HG02938 (cell line): ENCODE measurements around the gene TBX2.
A peak's percentile ranks its signal among the peaks of the same experiment; 100 is the strongest.

Source experiments
- ATAC-seq: cut with Tn5 transposase; IDR thresholded peaks from one replicate; pipeline ENCODE4 v1.9.1; 2021; ENCODE audit warnings: mild to moderate bottlenecking, moderate library complexity; ENCODE audit not compliant: unreplicated experiment

Gene TBX2

DNA sequence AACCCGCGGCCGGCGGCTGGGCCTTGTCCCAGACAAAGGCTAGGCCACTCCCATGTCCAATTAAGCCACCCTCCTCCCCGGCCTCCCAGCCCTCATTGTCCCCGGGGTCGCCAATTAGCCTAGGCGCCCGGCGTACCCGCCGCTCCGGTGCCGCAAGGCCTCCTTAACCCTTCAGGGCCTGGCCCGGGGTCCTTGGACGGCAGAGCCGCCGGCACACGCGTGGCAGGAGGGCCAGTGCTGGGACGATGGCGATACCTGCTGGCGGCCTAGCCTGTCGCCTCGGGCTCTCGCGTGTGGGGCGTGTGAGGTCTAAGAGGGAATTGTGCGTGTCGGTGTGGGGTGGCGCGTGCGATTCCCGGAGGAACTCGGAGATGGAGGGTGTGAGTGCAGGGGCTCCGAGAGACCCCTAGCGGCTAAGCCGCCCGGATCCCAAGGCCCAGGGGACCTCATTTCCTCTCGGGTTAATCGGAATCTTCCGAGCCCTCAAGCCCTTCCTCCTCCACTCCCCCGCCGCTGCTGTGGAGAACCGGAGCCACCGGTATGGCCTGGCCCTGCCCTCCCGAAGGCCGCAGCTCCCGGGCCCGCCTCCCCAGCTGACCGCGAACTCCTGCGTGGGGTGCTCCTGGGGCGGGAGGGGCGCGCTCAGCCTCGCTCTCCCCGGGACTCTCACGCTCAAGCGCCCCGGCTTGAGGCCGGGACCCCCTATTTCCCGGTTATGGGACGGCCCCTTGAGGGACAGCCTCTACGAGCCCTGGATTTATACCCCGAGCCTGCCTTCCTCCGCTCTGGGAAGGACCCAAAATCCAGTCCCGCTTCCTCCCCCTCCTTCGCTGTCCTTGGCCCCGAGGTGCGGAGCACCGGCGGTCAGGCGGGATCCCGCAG, 11.9 kb downstream of the TBX2 start:
- ATAC-seq, result no peak

GRCh38 chr17:61412143-61412859, 12.7 kb downstream of the TBX2 start:
- peak; percentile 70 for ATAC-seq

DNA sequence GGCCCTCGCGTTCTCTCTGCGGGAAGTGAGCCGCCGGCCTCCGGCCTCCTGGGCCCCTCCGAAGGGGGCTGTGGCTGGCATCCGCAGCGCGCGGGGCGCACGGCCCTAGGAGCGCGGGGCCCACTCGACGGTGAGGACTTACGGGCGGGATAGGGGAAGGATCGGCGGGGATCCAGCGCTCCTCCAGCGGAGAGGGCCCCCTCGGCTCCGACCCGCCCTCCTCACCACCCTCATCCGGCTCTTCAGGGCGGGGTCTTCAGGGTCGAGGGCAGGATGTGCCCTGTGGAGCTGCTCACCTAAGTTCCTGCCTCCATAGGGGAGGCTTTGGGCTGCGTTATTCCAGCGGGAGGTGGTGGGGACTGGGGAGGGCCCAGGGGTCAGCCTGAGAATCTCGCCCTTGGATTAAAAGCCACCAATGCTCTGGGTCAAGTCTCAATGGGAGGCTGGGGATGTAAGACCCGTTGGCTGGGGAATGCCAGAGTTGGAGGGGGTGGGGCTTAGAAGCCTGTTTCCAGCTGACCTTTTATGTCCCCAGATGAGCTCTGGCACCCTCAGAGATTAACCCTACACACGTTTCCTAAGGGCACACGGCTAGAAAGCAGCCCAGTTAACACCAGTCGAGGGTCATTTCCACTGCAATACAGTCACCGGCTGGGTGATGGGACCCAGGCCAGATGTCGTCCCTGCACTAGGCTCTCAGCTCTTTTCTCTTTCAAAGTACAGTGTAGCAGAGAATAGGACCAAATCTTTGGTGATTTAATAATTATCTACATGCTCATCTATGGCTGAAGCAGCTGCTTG, 13.4 kb downstream of the TBX2 start:
- ATAC-seq, result no peak

GRCh38 chr17:61413661-61414126, 14.1 kb downstream of the TBX2 start:
- ATAC-seq, result no peak

DNA sequence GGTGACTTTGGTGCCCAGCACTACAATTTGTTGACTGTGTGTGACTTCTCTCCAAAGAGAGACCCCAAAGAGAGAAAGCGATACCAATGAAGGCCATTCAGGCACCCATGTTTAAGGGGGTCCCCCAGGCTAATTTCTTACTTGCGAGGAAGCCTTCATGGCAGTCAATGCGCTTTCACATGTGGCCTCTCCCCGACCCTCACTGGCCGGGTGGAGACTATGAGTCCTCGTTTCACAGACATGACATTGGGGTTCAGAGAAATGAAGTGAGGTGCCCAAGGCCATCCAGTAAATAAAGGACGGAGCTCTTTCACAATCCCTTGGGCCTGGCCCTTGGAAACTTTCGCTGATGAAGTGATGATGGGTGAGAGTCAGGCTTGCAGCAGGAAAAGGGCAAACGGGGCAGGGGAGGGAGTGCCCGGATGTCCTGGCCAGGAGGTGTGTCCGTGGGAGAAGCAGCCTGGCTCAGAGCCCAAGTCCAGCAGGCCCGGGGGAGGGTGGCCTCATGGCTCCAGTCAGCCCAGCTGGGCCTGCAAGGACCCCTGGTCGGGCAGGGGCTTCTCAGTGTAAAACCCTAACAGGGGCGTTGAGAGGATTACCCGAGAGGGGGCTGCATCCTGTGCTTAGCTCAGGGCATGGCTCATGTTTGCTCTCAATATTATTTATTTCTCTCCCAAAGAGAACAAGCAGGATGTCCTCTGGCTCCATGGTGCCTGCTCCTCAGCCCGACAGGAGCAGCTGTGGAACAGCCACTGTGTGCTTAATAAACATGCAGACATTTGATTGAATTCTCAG, 14.7 kb downstream of the TBX2 start:
- ATAC-seq, result no peak

DNA sequence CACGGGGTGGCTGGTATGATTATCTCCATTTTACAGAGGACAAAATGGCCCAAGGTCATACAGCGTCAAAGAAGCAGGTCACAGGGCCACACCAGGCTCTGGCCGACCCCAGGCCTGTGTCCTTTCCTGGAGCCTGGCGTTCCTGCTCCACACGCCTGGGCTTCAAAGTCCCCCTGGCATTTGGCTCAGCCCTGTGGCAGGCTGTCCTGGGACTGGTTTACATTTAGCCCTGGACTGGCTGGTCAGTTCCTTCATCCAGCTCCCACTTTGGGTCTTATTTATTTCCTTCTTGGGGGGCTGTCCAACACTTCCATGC, 15.3 kb downstream of the TBX2 start:
- no peak for ATAC-seq

- no peak for ATAC-seq
These were observed 15.9 kb downstream of the TBX2 start for GRCh38 chr17:61415374-61416210.

DNA sequence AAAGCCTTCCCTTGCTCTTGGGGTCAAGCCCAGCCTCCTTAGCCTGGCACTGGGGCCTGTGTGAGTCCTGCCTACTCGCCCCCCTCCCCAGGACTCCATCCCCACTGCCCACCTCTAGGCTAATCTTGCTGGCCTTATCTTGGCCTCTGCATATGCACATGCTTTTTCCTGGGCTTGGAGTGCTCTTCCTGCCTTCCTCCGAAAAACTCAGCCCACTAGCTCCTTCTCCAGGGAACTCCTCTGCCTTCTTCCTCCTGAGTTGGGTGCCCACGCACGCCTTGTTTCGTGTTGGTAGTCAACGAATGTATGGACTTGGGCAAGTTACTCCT, 16.5 kb downstream of the TBX2 start:
- ATAC-seq, result no peak

DNA sequence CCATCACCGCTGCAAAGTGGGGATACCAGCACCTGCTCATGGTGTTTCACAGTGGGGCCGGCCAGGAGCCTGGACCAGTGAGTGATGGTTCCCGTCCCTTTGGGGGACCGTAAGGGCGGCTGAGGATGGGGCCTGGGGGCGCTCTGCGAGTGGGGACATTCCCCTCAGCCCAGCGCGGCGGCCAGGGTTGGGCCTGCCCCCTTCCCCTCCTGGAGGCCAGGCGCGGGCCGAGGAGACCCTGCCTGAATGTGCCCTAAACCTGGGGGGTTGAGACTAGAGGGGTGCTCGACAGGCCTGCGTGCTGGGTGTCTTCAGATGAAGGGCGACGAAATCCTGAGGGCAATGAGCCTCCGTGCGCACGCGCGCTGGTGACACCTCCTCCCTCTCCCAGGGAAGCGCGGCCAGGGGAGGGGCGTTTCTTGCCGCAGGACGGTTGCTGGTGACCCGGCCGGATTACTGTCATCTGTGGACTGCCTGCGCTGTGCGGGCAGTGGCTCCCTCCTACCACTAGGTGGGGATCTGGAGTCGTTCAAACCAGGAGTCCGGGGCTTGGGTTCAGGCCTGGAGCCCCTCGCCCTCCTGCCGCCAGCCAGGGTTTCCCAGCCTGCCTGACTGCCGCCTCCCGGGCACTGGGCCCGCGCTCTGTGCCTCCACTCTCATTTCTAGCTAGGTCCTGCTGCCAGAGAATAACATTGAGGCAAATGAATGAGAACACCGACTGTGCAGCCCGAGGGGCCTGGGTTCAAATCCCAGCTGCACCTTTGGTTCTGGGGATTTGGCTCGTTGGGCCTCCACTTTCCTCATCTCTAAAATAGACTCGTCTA, 17.1 kb downstream of the TBX2 start:
- ATAC-seq, result no peak

DNA sequence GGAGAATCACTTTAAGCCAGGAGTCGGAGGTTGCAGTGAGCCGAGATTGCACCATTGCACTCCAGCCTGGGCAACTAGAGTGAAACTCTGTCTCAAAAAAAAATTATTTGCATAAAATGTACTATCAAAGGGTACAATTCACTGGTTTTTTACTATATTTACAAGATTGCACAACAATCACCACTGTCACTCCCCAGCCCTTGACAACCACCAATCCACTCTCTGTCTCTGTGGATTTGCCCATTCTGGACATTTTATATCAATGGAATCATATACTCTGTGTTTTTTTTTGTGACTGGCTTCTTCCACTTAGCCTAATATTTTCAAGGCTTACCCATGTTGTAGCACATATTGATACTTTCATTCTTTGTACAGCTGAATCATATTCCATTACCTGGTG, 18.8 kb downstream of the TBX2 start:
- no peak for ATAC-seq

DNA sequence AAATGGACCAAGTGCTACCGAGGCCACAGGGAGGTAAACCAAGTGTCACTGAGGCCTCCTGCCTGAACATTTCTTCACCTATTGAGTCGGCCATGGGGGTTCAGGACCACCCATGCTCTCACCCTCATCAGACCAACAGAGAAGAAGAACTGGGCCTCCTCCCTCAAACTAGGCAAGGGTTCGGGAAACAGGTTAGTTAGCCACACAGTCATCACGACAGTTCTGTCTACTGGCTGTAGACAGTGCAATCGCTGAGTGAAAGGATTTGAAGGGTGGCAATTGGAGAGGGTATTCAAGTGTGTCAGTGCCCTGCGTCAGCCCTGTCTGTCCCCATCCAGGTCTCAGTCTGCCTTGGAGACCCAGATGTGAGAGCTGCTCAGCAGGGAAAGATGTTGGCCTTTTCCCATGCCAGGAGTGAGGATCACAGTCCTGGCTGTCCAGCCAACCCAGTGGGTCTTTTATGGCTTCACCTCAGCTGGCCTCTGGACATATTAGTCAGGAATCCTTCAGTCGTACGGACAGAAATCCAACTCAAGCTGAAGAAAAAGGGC, 19.9 kb downstream of the TBX2 start:
- ATAC-seq, result no peak

- no peak for ATAC-seq
These were observed 20.4 kb downstream of the TBX2 start for GRCh38 chr17:61420052-61420451.

DNA sequence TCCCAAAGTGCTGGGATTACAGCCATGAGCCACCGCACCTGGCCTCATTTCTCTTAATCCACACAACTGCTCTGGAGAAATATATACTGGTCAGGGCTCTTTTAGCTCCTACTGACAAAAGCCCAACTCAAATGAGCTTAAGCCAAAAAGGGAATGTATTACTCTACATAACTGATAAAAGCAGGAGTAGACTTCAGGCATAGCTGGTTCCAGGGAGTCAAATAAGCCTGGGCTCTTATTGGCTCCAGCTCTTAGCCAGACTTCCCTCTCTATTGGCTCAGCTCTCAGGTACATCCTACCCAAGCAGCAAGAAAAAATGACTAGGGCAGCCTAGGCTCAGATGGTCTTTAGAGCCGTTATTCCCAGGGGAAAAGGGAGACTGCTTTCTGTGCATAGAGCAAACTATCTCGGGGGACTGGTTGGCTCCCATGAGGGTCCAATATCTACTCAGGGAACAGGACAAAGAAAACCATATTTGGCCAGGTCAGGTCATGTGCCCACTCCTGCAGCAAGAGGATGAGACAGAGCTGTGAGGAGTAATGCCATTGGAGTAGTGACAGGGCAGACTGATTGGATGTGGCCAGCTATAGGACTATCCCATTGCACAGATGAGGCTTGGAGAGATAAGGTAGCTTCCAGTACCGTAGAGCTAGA, 21.2 kb downstream of the TBX2 start:
- no peak for ATAC-seq

GRCh38 chr17:61421460-61421859, 21.8 kb downstream of the TBX2 start:
- no peak for ATAC-seq

- ATAC-seq, result no peak
These were observed 22.6 kb downstream of the TBX2 start for GRCh38 chr17:61422116-61422799.

DNA sequence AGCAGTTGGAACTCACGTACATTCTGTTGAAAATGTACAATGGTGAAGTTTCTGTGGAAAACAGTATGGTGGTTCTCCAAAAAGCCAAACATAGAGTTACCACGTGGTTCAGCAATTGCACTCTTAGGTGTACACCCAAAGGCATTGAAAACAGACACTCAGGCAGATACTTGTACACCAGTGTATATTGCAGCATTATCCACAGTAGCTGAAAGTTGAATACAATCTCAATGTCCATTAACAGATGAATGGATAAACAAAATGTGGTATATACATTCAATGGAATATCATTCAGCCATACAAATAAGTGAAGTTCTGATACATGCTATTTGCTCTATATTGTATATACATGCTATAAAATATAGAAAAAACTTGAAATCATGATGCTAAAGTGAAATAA, 23.2 kb downstream of the TBX2 start:
- ATAC-seq, result no peak

DNA sequence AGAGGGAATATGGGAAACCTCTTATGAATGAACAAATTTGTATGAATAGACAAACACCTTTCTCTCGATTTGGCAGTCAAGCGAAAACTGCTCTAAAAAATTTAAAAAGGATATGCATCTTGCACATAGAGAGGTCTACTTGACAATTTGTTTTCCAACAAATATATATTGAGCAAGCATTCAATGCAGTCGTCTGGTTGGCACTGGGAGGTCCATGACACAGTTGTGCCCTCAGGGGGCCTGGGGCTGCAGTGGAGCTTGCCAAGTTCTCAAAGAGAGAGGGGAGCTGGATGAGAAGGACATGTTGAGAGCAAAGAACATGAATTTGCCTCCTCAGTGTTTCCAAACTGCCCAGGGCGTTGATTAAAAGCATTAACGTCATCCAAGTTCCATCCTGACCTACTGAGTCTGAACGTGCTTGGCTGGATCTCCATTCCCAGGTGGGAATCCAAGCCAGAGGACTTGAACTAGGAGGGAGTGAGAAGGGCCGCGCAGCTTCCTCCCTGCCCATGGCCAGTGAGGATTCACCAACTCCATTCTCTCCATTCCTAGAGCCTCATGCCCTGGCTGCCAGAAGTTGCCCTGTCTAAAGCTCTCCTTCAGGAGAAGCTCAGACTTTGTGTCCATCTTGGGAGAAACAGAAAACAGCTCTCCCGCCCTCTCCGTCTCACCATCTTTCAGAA, 24.5 kb downstream of the TBX2 start:
- ATAC-seq, result no peak
